Measurements from ENCODE around the gene RAD54L.

The RAD54L gene

GRCh38 chr1:46247436-46248121 lies at the start of gene RAD54L:
RAD54L (plus strand) TSS chr1:46247763; CDS start chr1:46248406, 643 bp downstream.
- TF ChIP-seq GATA3 (IDR thresholded peaks at IDR 0.05; ENCODE audit: low read depth, low read length) (no peak), GATA2 (IDR thresholded peaks at IDR 0.05; ENCODE audit: low read depth, low read length) (no peak)

- TF ChIP-seq GATA2 (IDR thresholded peaks at IDR 0.05; ENCODE audit: low read depth, low read length) = no peak
- TF ChIP-seq GATA3 (IDR thresholded peaks at IDR 0.05; ENCODE audit: low read depth, low read length) = no peak
Measured at GRCh38 chr1:46197964-46198811, 49.4 kb upstream of the RAD54L start, which contains the start of gene POMGNT1. POMGNT1 (minus strand) TSS chr1:46198434; CDS start chr1:46197821, 613 bp downstream.

DNA sequence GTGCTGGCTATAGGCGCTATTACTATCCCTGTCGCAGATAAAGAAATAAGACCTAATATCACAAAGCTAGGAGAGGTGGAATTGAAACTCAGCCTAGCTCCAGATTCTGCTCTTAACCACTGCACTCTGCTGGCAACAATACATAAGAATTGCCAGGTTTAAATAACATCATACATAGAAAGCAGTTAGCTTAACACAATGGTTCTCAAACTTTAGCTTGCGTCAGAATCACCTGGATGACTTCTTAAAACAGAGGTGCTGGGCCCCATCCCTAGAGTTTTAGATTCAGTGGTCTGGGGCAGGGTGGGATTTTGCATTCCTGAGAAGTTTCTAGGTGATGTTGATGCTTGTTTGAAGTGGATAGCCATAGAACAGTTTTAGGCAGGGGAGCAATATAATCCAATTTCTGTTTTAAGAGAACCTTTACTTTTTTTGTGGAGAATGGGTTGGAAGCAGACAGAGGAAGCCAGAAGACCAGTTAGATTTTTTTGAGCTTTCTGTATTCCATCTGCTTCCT lies 48.3 kb upstream of the RAD54L start:
- TF ChIP-seq GATA2 (IDR thresholded peaks at IDR 0.05; ENCODE audit: low read depth, low read length) (no peak), GATA3 (IDR thresholded peaks at IDR 0.05; ENCODE audit: low read depth, low read length) (no peak)

DNA sequence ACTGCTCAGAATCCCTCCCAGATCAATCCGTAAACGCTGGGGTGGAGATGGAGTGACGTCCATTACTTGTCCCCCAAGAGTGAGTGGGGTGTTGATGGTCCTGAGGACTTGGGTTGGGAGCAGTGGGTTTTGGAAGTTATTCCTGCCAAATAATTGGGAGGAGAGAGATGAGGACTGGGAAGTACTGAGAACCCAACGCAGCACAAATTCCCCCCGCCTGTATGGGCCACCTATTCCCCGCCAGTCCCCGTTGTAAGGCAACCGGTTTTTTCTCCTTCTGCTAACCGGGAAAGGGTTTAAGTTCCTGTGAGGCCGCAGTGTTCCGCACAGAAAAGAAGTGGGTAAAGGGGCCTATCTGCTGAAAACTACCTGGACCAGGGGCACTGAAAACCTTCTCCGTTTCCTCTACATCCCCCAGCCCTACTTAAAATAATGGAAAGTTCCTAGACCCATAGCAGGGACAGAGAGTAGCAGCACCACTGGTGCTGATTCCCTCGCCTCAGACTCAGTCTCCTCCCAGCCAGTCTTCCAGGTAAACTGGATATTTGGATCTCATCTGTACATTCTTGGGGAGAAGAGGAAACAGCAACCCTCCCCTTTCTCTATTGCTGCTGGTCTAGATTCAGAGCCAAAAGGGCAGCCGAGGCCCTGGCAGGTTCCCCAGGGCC lies 43.7 kb upstream of the RAD54L start:
- no peak for TF ChIP-seq GATA3 (IDR thresholded peaks at IDR 0.05; ENCODE audit: low read depth, low read length)
- TF ChIP-seq GATA2 (IDR thresholded peaks at IDR 0.05; ENCODE audit: low read depth, low read length) = no peak

- TF ChIP-seq GATA2 (IDR thresholded peaks at IDR 0.05; ENCODE audit: low read depth, low read length) (no peak), GATA3 (IDR thresholded peaks at IDR 0.05; ENCODE audit: low read depth, low read length) (no peak)
Measured at GRCh38 chr1:46204406-46204742, 43.2 kb upstream of the RAD54L start.

DNA sequence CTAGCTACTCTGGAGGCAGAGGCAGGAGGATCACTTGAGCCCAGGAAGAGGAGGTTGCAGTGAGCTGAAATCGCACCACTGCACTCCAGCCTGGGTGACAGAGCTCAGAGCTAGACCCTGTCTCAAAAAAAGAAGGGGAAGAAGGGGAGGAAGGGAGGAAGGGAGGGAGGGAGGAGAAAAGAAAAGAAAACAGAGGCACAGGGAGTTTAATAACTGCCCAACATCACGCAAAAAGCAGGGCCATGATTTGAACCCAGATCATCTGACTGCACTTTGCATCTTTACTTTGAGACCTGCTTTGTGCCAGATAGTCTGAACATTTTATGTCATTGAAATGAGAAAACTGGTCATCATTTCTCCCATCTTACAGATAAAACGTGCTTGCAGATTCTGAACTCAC lies 42.4 kb upstream of the RAD54L start:
- TF ChIP-seq GATA2 (IDR thresholded peaks at IDR 0.05; ENCODE audit: low read depth, low read length) (no peak), GATA3 (IDR thresholded peaks at IDR 0.05; ENCODE audit: low read depth, low read length) (no peak)

GRCh38 chr1:46205791-46206190 lies 41.8 kb upstream of the RAD54L start:
- TF ChIP-seq GATA2 (IDR thresholded peaks at IDR 0.05; ENCODE audit: low read depth, low read length) (no peak), GATA3 (IDR thresholded peaks at IDR 0.05; ENCODE audit: low read depth, low read length) (no peak)

DNA sequence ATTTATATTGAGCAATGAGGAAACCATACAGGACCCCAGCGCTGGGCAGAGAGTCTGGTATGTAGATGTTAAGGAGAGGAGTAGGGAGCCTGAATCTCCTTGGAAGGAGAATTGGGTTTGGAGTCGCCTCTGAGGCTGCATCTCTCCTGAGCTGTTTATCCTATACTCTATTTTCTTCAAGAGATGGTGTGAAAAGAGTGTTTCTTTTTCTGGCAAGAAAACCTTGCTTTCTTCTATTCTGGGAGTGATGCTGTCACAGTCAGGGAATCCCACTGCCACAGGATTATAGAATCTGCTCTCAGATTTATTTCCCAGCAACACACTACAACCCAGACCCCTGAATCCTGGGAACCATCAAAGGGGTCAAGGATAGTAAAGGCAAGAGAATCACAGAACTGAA lies 41.2 kb upstream of the RAD54L start:
- TF ChIP-seq GATA2 (IDR thresholded peaks at IDR 0.05; ENCODE audit: low read depth, low read length) (no peak), GATA3 (IDR thresholded peaks at IDR 0.05; ENCODE audit: low read depth, low read length) (no peak)

DNA sequence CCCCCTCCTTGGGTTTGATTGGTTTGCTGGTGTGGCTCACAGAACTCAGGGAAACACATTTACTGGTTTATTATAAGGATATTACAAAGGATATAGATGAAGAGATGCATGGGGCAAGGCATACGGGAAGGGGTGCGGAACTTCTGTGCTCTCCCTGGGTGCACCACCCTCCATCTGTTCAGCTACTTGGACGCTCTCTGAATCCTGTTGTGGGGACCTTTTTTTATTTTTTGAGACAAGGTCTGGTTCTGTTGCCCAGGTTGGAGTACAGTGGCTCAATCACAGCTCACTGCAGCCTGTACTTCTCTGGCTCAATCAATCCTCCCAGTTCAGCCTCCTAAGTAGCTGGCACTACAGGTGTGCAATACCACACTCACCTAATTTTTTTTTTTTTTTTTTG lies 37.0 kb upstream of the RAD54L start:
- no peak for TF ChIP-seq GATA3 (IDR thresholded peaks at IDR 0.05; ENCODE audit: low read depth, low read length)
- TF ChIP-seq GATA2 (IDR thresholded peaks at IDR 0.05; ENCODE audit: low read depth, low read length) = no peak

DNA sequence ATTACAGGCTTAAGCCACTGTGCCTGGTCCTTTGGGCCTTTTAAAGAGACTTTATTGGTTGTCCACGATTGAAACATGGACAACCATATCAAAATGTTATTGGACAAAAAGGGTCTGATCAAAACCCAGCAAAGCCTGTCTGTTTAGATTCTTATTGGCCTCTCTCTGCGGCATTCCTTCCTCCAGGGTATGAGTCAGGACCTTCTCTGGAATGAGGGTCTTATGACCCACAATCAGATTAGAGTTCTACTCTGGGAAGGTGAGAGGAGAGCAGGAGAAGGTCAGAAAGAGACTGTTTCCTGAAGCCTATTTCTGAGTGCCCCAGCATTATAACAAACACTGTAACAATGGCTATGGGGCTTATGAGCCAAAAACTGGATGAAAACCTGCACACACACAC lies 36.5 kb upstream of the RAD54L start:
- TF ChIP-seq GATA3 (IDR thresholded peaks at IDR 0.05; ENCODE audit: low read depth, low read length) (no peak), GATA2 (IDR thresholded peaks at IDR 0.05; ENCODE audit: low read depth, low read length) (no peak)

DNA sequence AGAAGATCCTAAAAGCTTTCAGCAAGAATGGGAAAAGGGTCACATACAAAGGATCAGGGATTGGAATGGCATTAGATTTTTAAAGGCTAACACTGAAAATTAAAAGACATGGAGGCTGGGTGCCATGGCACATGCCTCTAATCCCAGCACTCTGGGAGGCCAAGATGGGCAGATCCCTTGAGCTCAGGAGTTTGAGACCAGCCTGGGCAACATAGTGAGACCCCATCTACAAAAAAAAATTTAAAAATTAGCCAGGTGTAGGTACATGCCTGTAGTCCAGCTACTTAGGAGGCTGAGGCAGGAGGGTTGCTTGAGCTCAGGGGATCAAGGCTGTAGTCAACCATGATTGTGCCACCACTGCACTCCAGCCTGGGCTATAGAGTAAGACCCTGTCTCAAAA lies 32.1 kb upstream of the RAD54L start:
- TF ChIP-seq GATA3 (IDR thresholded peaks at IDR 0.05; ENCODE audit: low read depth, low read length) = no peak
- no peak for TF ChIP-seq GATA2 (IDR thresholded peaks at IDR 0.05; ENCODE audit: low read depth, low read length)

- TF ChIP-seq GATA2 (IDR thresholded peaks at IDR 0.05; ENCODE audit: low read depth, low read length) (no peak), GATA3 (IDR thresholded peaks at IDR 0.05; ENCODE audit: low read depth, low read length) (no peak)
Measured at GRCh38 chr1:46218443-46218842, 29.1 kb upstream of the RAD54L start.

DNA sequence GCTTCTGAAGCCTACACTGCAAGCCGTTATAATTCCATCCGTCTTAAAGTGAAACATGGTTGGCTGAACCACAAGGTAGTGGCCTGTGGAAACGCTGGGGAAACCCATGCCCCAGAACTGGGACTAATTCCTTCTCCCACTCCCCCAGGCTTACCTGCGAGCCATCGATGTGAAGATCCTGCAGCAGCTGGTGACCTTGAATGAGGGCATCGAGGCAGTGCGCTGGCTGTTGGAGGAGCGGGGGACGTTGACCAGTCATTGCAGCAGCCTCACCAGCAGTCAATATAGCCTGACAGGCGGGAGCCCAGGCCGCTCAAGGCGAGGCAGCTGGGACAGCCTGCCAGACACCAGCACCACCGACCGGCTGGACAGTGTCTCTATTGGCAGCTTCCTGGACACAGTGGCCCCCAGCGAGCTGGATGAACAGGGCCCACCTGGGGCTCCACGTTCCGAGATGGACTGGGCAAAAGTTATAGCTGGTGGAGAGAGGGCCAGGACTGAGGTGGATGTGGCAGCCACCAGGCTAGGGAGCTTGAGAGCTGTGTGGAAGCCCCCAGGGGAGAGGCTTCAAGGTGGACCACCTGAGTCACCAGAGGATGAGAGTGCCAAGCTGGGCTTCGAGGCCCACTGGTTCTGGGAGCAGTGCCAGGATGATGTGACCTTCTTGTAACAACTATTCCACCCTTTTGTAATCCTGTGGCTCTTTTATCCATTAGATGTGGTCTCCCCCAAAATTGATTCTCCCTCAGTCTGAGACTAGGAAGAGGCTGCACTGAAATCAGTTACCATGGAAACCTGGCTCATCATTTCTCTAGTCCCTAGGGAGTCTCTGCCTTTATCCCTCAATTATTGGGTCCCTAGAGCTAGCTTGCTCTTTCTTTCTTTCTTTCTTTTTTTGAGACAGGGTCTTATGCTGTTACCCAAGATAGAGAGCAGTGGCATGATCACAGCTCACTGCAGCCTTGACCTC lies 27.7 kb upstream of the RAD54L start:
- no peak for TF ChIP-seq GATA2 (IDR thresholded peaks at IDR 0.05; ENCODE audit: low read depth, low read length)
- TF ChIP-seq GATA3 (IDR thresholded peaks at IDR 0.05; ENCODE audit: low read depth, low read length) = no peak
